HCT116 (cell line): ENCODE results near the gene USP17L21. TPM values are rescaled to one million over a fixed set of nuclear protein-coding genes. Genes with fewer than 3 reads are reported as not detected.
"Not testable (repeated sequence)": the region's sequence is repeated elsewhere in the genome, so short reads cannot be mapped to it uniquely, and the experiment has no call there.

Source experiments
- ATAC-seq: fragments of 200-7000 bp; cut with Tn5 transposase; 2 replicates; pipeline ENCODE4 v1.9.1; 2020; ENCODE audit warnings: mild to moderate bottlenecking, moderate library complexity
- BruUV-seq: library from RNA; stranded (reverse); fragments of 400-500 nt; replicated peaks from 2 replicates; lab custom pipeline; 2021; lab: Mats Ljungman, UMichigan
- CTCF ChIA-PET: fragments of 300-600 bp; sonication (Branson Sonifier 250); formaldehyde crosslinking; loops from one replicate; lab custom pipeline; 2021; ENCODE audit warnings: antibody characterized with exemption; lab: Charles Lee
- POLR2A ChIA-PET: fragments of 300-600, 350-600 bp; sonication (Branson Sonifier 250); formaldehyde crosslinking; loops from one replicate; lab custom pipeline; 2021; ENCODE audit warnings: antibody characterized with exemption; lab: Charles Lee
- RAD21 ChIA-PET, 2 experiments: fragments of 300-600 bp; sonication (Branson Sonifier 250); formaldehyde crosslinking; loops; one replicate each; lab custom pipeline; 2023; ENCODE audit warnings: low total read pairs in 2 of 2; ENCODE audit not compliant: uncharacterized antibody in 2 of 2, unreplicated experiment in 2 of 2, low non-redundant PET in 1 of 2; lab: Charles Lee
- DNase-seq: peaks from one replicate; pipeline ENCODE4 v3.0.0-alpha.2; 2010; ENCODE audit warnings: low read depth, low spot score
- H2AFZ ChIP-seq: fragments of 200-600 bp; shearing (Covaris generic), sonication (generic); 2 replicates; pipeline ENCODE4 v1.6.1; 2017; ENCODE audit warnings: low read depth, mixed run types, mixed read lengths, antibody characterized with exemption, low read length; ENCODE audit not compliant: poor library complexity, severe bottlenecking
- H3K27ac ChIP-seq: 2 replicates; pipeline ENCODE4 v1.5.1; 2012; ENCODE audit warnings: low read depth, low read length
- H3K27me3 ChIP-seq: fragments of 200-600 bp; sonication (generic); 2 replicates; pipeline ENCODE4 v1.6.1; 2016; ENCODE audit warnings: mixed run types, low read length, mixed read lengths; ENCODE audit not compliant: insufficient read depth
- H3K36me3 ChIP-seq, 2 experiments: fragments of 200-500 bp in 1 of 2; fragments of 200-600 bp in 1 of 2; sonication (Bioruptor generic) in 1 of 2; sonication (generic) in 1 of 2; 2 replicates each; pipeline versions ENCODE4 v1.5.1 to v1.6.1; 2014 to 2016; ENCODE audit warnings: low read length in 2 of 2, inconsistent platforms in 1 of 2, mixed read lengths in 1 of 2, mixed run types in 1 of 2; ENCODE audit not compliant: insufficient read depth in 2 of 2, control insufficient read depth in 1 of 2
- H3K4me1 ChIP-seq, 2 experiments: fragments of 200-600 bp in 1 of 2; sonication (generic) in 1 of 2; 2 replicates each; pipeline versions ENCODE4 v1.5.1 to v1.6.1; 2012 to 2017; ENCODE audit warnings: low read length in 2 of 2, inconsistent platforms in 1 of 2, mild to moderate bottlenecking in 1 of 2, mixed read lengths in 1 of 2, mixed run types in 1 of 2, moderate library complexity in 1 of 2; ENCODE audit not compliant: insufficient read depth in 2 of 2, control insufficient read depth in 1 of 2
- H3K4me2 ChIP-seq: fragments of 200-600 bp; sonication (generic); 2 replicates; pipeline ENCODE4 v1.6.1; 2017; ENCODE audit warnings: mixed run types, low read length, mixed read lengths
- H3K4me3 ChIP-seq, 2 experiments: fragments of 200-600 bp in 1 of 2; sonication (generic) in 1 of 2; replicated peaks in 1 of 2; 2 replicates each; pipeline ENCODE4 v1.5.1; 2011 to 2016; ENCODE audit warnings: low read length in 2 of 2, control low read depth in 1 of 2, low read depth in 1 of 2, mild to moderate bottlenecking in 1 of 2, mixed read lengths in 1 of 2, mixed run types in 1 of 2
- H3K79me2 ChIP-seq: fragments of 200-600 bp; sonication (generic); 2 replicates; pipeline ENCODE4 v1.6.1; 2017; ENCODE audit warnings: mild to moderate bottlenecking, mixed run types, low read length, moderate library complexity, mixed read lengths; ENCODE audit not compliant: insufficient read depth
- H3K9ac ChIP-seq: fragments of 200-600 bp; sonication (generic); 2 replicates; pipeline ENCODE4 v1.6.1; 2016; ENCODE audit warnings: low read length, mixed read lengths
- H3K9me2 ChIP-seq: fragments of 200-600 bp; sonication (generic), shearing (Covaris generic); 2 replicates; pipeline ENCODE4 v1.6.1; 2017; ENCODE audit warnings: mixed run types, mild to moderate bottlenecking, moderate library complexity; ENCODE audit not compliant: insufficient read depth
- H3K9me3 ChIP-seq, 2 experiments: fragments of 200-500 bp in 1 of 2; fragments of 200-600 bp in 1 of 2; sonication (Bioruptor generic) in 1 of 2; sonication (generic) in 1 of 2; 2 replicates each; pipeline ENCODE4 v1.6.1; 2014 to 2017; ENCODE audit warnings: low read length in 2 of 2, mixed read lengths in 2 of 2, inconsistent platforms in 1 of 2, low read depth in 1 of 2, mild to moderate bottlenecking in 1 of 2, mixed run types in 1 of 2, moderate library complexity in 1 of 2; ENCODE audit not compliant: control insufficient read depth in 1 of 2, insufficient read depth in 1 of 2
- H4K20me1 ChIP-seq: fragments of 200-600 bp; sonication (generic), shearing (Covaris generic); 2 replicates; pipeline ENCODE4 v1.6.1; 2017; ENCODE audit warnings: mixed run types, mild to moderate bottlenecking, moderate library complexity; ENCODE audit not compliant: insufficient read depth
- intact Hi-C: fragments of 100-400 bp; cut with micrococcal nuclease; formaldehyde crosslinking; loops from 2 replicates; pipeline ENCODE4 v1.10.0; 2022
- total RNA-seq: library from RNA; stranded (reverse); gene quantifications from one replicate; pipeline ENCODE4 v1.2.1, GENCODE V29; 2021; ENCODE audit not compliant: unreplicated experiment

USP17L21 gene
- total RNA-seq, 1 experiment from 2014 or later = not detected

DNA sequence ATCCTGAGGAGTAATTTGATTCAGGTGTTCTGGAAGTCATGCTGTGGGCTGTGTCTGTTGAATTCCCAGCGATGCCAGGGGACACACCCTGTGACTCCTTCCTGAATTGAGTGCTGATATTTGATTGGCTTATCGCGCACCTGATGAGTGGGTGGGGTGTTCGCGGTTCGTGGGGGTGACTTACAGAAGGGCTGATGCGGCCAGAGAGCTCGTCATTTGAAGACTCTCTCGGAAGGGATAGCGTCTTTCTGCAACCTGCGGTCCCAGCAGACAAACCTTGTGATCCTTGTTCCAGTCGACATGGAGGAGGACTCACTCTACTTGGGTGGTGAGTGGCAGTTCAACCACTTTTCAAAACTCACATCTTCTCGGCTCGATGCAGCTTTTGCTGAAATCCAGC is 38.1 kb upstream of the USP17L21 start, which contains the start of gene USP17L13:
TSS of gene USP17L13 (plus strand) at position 301 of the 400 bp plus-strand sequence. CDS start at position 301, 0 bp downstream.
- H2AFZ ChIP-seq, H3K79me2 ChIP-seq, CTCF ChIA-PET, H3K4me1 ChIP-seq, H3K4me2 ChIP-seq, H3K9me3 ChIP-seq, ATAC-seq, RAD21 ChIA-PET, BruUV-seq, H4K20me1 ChIP-seq, H3K27me3 ChIP-seq, intact Hi-C loops, H3K27ac ChIP-seq, H3K4me3 ChIP-seq, POLR2A ChIA-PET, DNase-seq, H3K9ac ChIP-seq, H3K36me3 ChIP-seq, H3K9me2 ChIP-seq: not testable (repeated sequence)

- not testable (repeated sequence) for H3K27ac ChIP-seq, ATAC-seq, H4K20me1 ChIP-seq
These were observed 32.4 kb upstream of the USP17L21 start for GRCh38 chr4:9230249-9230648.

DNA sequence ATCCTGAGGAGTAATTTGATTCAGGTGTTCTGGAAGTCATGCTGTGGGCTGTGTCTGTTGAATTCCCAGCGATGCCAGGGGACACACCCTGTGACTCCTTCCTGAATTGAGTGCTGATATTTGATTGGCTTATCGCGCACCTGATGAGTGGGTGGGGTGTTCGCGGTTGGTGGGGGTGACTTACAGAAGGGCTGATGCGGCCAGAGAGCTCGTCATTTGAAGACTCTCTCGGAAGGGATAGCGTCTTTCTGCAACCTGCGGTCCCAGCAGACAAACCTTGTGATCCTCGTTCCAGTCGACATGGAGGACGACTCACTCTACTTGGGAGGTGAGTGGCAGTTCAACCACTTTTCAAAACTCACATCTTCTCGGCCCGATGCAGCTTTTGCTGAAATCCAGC is 28.6 kb upstream of the USP17L21 start, which contains the start of gene USP17L15:
TSS of gene USP17L15 (plus strand) at position 301 of the 400 bp plus-strand sequence. CDS start at position 301, 0 bp downstream.
- RAD21 ChIA-PET, POLR2A ChIA-PET, H3K9me2 ChIP-seq: not testable (repeated sequence)

More at GRCh38 chr4:9230249-9230648, 32.4 kb upstream of the USP17L21 start:
- H3K79me2 ChIP-seq, H2AFZ ChIP-seq, H3K9me2 ChIP-seq, H3K4me1 ChIP-seq, H3K27me3 ChIP-seq, DNase-seq, BruUV-seq, H3K9ac ChIP-seq, intact Hi-C loops, H3K9me3 ChIP-seq, CTCF ChIA-PET, H3K36me3 ChIP-seq, RAD21 ChIA-PET, H3K4me3 ChIP-seq, POLR2A ChIA-PET, H3K4me2 ChIP-seq: not testable (repeated sequence)

DNA sequence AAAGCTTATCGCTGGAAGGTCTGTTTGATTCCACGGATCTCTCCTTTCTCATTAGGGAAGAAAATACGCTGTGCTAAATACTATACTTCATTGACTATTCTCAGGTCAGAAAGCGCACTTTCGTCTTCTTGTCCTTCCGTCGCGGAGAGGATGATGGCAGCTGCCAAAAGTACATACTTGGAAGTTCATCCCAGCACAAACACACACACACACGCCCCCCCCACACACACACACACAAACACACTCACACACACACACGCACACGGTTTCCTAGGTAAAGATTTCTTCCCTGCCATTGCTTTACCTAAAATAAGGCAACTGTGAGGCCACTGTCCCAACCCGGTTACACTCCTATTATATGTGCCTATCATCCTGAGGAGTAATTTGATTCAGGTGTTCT is 24.2 kb upstream of the USP17L21 start:
- H3K27me3 ChIP-seq, H2AFZ ChIP-seq, BruUV-seq, H3K27ac ChIP-seq, H3K9ac ChIP-seq, RAD21 ChIA-PET, H4K20me1 ChIP-seq, H3K4me2 ChIP-seq, H3K9me3 ChIP-seq, ATAC-seq, H3K79me2 ChIP-seq, H3K36me3 ChIP-seq, intact Hi-C loops, CTCF ChIA-PET, H3K4me1 ChIP-seq, POLR2A ChIA-PET, DNase-seq, H3K4me3 ChIP-seq, H3K9me2 ChIP-seq: not testable (repeated sequence)

More for the DNA sequence above, 28.6 kb upstream of the USP17L21 start, which contains the start of gene USP17L15:
- H4K20me1 ChIP-seq, ATAC-seq, H3K79me2 ChIP-seq, BruUV-seq, H3K9ac ChIP-seq, H3K27me3 ChIP-seq, H3K36me3 ChIP-seq, H3K9me3 ChIP-seq, H2AFZ ChIP-seq, H3K27ac ChIP-seq, H3K4me3 ChIP-seq, intact Hi-C loops, DNase-seq, CTCF ChIA-PET, H3K4me1 ChIP-seq, H3K4me2 ChIP-seq: not testable (repeated sequence)
